ENCODE measurements around the gene DNAAF1.

Gene DNAAF1

GRCh38 chr16:84182680-84183571, 37.8 kb downstream of the DNAAF1 start:
- Histone ChIP-seq H3K4me2 (ENCODE audit: insufficient read depth, low read length) (no peak overlapping the region), H3K36me3 (ENCODE audit: insufficient read depth, low read length) (peaks cover 74% of the 10 kb centered on the region)

GRCh38 chr16:84183572-84183875, 38.4 kb downstream of the DNAAF1 start:
- ATAC-seq (ENCODE audit: insufficient read depth, low read depth) (no peak), DNase-seq (no peak)
- TF ChIP-seq EZH2 (IDR thresholded peaks at IDR 0.05; ENCODE audit: borderline replicate concordance, low read depth, low read length, severe bottlenecking) (no peak), CTCF (IDR thresholded peaks at IDR 0.05; ENCODE audit: borderline replicate concordance, extremely low read depth, low read length, poor library complexity, severe bottlenecking) (no peak)
- H3K79me2 ChIP-seq (ENCODE audit: insufficient read depth, low read length) = peaks cover 45% of the 10 kb centered on the region
- peaks cover 68% of the 10 kb centered on the region for H3K36me3 ChIP-seq (ENCODE audit: insufficient read depth, low read length)
- H2AFZ ChIP-seq (ENCODE audit: low read depth, low read length) = no peak overlapping the region
- H3K4me3 ChIP-seq (ENCODE audit: low read depth in 1 of 2, low read length in 2 of 2) = no peak overlapping the region
- H3K27ac ChIP-seq (ENCODE audit: low read length) = no peak overlapping the region
- H3K27me3 ChIP-seq (ENCODE audit: insufficient read depth, low read length, poor library complexity) = no peaks in the 10 kb centered on the region
- H3K4me2 ChIP-seq (ENCODE audit: insufficient read depth, low read length) = 0 out of 2 replicates have a peak overlapping the region, but pooled peaks have one; percentile 79
- peaks cover 27% of the 10 kb centered on the region for H3K4me1 ChIP-seq (ENCODE audit: insufficient read depth, low read length)
- peaks cover 35% of the 10 kb centered on the region for H4K20me1 ChIP-seq (ENCODE audit: insufficient read depth, low read length)
- no peak overlapping the region for H3K9ac ChIP-seq (ENCODE audit: low read depth, low read length)
- no peaks in the 10 kb centered on the region for H3K9me3 ChIP-seq (ENCODE audit: insufficient read depth, low read length, severe bottlenecking)

More at GRCh38 chr16:84182680-84183571, 37.8 kb downstream of the DNAAF1 start:
- Histone ChIP-seq H2AFZ (ENCODE audit: low read depth, low read length) (no peak overlapping the region), H3K27ac (ENCODE audit: low read length) (no peak overlapping the region), H4K20me1 (ENCODE audit: insufficient read depth, low read length) (peaks cover 40% of the 10 kb centered on the region), H3K27me3 (ENCODE audit: insufficient read depth, low read length, poor library complexity) (no peaks in the 10 kb centered on the region), H3K4me3 (ENCODE audit: low read depth in 1 of 2, low read length in 2 of 2) (no peak overlapping the region), H3K4me1 (ENCODE audit: insufficient read depth, low read length) (peaks cover 27% of the 10 kb centered on the region), H3K9ac (ENCODE audit: low read depth, low read length) (no peak overlapping the region), H3K79me2 (ENCODE audit: insufficient read depth, low read length) (peaks cover 45% of the 10 kb centered on the region), H3K9me3 (ENCODE audit: insufficient read depth, low read length, severe bottlenecking) (no peaks in the 10 kb centered on the region)
- ATAC-seq (ENCODE audit: insufficient read depth, low read depth) (no peak), DNase-seq (no peak)
- TF ChIP-seq EZH2 (IDR thresholded peaks at IDR 0.05; ENCODE audit: borderline replicate concordance, low read depth, low read length, severe bottlenecking) = no peak
- TF ChIP-seq CTCF (IDR thresholded peaks at IDR 0.05; ENCODE audit: borderline replicate concordance, extremely low read depth, low read length, poor library complexity, severe bottlenecking) = no peak

- Histone ChIP-seq H3K79me2 (ENCODE audit: insufficient read depth, low read length) (peaks cover 45% of the 10 kb centered on the region), H3K9ac (ENCODE audit: low read depth, low read length) (peak overlapping the region; percentile 91; the same call in 1 of the 2 replicates), H3K27me3 (ENCODE audit: insufficient read depth, low read length, poor library complexity) (no peaks in the 10 kb centered on the region), H3K9me3 (ENCODE audit: insufficient read depth, low read length, severe bottlenecking) (no peaks in the 10 kb centered on the region), H4K20me1 (ENCODE audit: insufficient read depth, low read length) (peaks cover 35% of the 10 kb centered on the region), H3K36me3 (ENCODE audit: insufficient read depth, low read length) (peaks cover 63% of the 10 kb centered on the region), H2AFZ (ENCODE audit: low read depth, low read length) (no peak overlapping the region), H3K4me3 (ENCODE audit: low read depth in 1 of 2, low read length in 2 of 2) (no peak overlapping the region), H3K27ac (ENCODE audit: low read length) (no peak overlapping the region), H3K4me2 (ENCODE audit: insufficient read depth, low read length) (peak overlapping the region; percentile 79; the same call in 1 of the 2 replicates), H3K4me1 (ENCODE audit: insufficient read depth, low read length) (peaks cover 27% of the 10 kb centered on the region)
- TF ChIP-seq CTCF (IDR thresholded peaks at IDR 0.05; ENCODE audit: borderline replicate concordance, extremely low read depth, low read length, poor library complexity, severe bottlenecking) = no peak
- TF ChIP-seq EZH2 (IDR thresholded peaks at IDR 0.05; ENCODE audit: borderline replicate concordance, low read depth, low read length, severe bottlenecking) = no peak
- ATAC-seq (ENCODE audit: insufficient read depth, low read depth) = no peak
- DNase-seq = no peak
These were observed 38.9 kb downstream of the DNAAF1 start for GRCh38 chr16:84183911-84184591.
